GM19035 (cell line): ENCODE results near the gene RYR2.

ENCODE experiments used
- ATAC-seq: cut with Tn5 transposase; IDR thresholded peaks from one replicate; pipeline ENCODE4 v1.9.1; 2021; ENCODE audit not compliant: unreplicated experiment

The RYR2 gene

DNA sequence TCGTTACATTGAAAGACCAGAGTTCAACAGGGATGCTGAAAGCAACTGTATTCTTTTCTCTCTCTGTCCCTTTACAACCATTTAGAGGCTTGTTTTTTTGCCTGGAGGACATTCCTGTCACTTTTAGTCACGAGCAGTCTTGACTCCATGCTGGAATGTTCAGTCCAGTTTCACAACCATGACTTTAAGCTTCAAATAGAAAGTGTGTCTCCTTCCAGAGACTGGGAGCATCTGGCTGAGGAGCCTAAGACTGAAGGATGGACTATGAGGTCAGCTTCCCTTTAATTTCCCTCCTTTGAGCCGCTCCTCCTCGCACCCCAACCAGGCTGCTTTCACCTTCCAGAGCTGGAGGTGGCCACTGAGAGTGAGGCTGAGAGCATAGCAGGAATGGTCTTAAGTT is 10.5 kb upstream of the RYR2 start:
- no peak for ATAC-seq

DNA sequence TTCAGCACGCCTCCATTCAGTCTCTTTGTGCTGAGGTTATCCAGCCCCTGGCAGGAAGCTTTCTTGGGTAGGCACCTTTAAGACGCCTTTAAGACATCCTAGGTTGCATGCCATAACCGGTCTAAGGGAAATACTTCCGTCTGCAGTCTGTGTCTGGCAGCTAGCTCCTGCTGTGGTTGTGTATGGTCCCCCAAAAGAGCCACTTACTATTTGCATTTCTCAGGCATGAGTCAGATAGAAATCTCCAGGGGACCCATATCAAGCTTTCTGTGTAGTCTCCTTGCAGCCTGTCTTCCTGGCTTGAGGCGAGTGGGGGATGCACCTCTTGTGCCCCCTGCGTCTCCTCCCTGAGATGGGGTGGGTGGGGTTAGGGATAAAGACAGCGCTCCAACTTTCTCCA is 10.0 kb upstream of the RYR2 start:
- peak; percentile 78 for ATAC-seq

DNA sequence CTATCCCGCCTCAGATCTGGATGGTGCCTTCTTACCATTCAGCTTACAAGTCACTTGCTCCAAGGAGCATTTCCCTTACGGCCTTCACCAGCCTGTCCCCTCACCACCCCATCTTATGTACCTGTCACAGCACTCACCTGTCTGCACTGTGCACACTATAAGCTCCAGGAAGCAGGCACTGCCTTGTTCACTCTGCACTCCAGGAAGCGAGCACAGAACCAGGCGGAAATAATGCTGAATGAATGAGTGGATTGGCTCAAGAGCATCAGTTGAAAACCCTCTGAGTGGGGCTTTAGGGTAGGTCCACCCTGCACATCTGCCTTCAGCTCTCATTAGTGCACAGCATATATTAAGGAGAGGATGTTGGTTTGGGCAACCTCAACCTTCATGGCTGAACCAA is 8.9 kb upstream of the RYR2 start:
- ATAC-seq, result no peak

DNA sequence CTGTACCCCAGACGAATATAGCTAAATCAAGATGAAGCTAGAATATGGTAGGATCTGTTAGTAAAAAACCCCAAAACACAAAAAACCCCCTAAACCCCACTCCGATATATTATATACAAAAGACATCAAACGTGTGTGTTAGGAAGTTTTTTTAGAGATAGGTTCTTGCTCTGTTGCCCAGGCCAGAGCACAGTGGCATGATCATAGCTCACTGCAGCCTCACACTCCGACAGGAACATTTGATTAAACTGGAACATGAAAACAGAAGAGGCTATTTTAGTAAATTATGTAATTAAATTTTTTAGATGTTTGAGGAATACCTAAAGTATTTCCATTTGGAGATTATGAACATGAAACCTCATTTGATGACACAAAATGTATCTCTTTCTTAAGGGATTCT is 8.2 kb upstream of the RYR2 start:
- no peak for ATAC-seq

DNA sequence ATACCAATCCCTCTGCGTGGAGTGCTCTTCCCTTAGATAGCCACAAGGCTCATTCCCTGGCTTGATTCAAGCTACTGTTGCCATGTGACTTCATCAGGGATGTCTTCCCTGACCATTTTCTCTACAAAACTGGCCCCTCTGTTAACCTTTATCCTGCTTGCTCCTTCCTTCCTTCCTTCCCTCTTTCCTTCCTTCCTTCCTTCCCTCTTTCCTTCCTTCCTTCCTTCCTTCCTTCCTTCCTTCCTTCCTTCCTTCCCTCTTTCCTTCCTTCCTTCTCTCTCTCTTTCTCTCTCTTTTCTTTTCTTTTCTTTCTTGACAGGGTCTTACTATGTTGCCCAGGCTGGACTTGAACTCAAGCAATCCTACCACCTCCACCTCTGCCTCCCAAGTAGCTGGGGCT is 6.2 kb upstream of the RYR2 start:
- no peak for ATAC-seq

DNA sequence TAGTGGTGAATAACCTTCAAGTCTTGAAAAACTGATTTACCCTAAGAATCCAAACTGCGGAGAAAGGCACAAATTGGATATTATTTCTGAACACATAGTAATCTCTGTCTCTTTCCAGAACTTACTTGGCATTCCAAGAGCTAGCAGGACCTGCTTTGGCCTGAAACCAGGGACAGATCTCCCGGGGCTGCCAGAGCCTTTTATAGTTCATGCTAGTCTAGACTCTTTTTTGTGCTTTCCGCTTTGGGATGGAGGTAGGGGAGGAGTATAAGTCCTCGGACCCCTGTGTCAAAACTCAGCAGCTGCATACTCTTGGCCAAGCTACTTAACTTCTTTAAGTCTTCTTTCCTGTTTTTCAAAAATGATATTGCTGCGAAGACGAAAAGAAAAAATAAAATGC is 3.8 kb upstream of the RYR2 start:
- ATAC-seq, result no peak

DNA sequence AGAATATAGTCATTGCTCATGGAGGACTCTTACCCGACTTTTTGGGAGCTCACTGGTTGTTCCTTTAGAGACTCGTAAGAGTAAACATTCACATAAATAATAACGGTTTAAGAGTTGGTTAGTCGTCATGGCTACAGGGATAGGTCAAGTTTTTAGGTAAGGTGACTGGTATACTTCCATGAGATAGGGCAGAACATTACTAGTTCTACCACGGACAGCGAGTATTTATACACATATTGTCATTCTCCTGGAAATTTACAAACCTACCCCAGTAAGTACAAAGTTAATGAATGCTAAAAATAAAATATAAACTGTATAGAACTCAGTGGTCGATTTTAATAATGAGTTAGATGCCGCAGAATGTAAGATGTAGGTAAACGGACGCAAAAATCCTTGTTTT is 1.2 kb upstream of the RYR2 start:
- no peak for ATAC-seq

DNA sequence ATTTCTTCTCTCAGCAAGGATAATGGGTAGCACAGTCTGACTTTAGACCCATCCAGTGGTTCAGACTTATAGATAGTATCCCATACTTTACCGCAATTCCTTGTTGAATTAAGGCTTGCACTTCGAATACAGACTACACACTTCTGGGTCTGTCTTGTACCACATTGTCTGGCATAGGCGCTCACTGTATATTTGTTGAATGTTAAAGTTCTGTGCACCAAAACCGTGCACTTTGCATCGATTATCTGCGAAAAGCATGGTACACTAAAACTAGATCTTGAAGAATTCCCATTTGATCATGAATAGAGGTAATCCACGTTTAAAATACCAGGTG is 556 bp upstream of the RYR2 start:
- ATAC-seq, result no peak

DNA sequence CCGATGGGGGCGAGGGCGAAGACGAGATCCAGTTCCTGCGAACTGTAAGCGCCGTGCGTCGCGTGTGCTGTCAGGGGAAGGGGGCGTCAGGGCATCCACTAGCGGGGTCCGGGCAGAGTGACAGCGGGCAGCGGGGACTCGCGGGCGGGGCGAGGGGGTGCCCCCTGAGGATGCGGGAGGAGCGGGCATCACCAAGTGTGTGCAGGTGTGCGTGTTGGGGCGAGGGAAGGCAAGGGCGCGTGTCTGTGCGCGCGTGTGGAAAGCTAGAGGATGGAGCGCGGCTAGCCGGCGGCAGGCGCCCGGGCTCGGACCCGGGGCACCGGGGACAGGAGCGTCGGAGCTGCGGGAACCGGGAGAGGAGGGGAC is 525 bp downstream of the RYR2 start:
- ATAC-seq, result no peak

DNA sequence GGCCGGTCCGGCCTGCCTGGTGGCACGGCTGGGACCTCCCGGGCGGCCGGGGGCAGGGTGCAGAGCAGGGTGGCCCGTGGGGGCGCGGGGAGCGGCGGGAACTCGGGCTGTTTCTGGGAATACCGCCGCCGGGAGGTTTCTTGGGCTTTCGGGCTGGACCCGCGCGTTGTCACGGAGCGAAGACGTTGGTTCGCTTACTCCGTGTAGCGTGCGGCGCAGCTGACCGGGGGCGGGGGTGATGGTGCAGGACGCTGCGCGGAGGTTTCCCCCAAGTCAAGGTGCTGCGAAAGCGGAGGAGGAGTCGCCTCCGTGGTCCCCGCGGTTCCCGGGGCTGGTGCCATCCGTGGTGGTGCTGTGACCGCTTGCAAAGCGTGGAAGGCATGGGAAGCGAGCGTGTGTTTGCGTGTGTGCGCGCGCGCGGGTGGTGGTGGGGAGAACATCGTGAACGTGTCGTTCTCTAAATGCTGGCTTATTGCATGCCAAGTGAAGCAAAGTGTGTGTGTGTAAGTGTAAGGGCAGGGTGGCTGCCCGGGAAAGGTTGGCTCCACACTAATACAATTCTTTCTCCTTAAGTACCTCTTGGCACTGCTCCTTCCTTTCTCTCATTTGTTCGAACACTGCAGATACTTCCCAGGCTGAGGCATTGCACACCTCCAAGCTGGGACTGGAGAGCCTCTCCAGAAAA is 1.1 kb downstream of the RYR2 start:
- no peak for ATAC-seq

DNA sequence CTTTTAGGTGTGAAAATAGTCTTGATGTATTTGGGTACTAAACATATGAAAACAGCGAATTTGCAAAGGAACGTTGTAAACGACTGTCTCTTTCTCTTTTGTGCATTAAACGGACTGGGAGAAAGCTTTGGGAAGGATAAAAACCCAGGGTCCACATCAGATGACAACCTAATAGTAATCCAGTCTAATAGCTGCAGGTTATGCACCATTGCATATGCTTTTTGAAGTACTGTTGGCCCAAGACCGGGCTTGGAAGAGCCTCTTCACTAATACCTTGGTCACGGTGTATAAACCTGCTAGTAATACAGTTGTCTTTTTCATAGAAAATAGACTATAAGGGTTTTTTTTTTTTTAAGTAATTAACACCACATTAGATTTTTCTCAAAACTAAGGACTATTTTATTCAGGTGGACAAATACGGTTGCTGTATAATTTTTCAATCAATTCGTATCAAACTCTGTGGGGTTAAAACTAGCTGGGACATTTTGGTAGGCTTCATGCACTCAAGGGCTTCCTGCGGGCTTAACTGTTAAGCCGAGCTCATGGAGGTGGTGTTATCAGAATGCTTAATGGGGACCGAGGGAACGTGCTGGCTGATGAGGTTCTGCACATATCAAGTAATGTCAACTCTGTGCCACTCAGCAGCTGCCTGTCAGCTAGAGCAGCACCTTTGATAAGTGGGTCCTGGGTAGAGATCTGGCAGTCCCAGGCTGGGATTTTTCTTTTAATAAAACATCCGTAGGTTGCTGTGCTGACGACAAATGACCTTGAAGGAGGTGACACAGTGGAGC is 2.1 kb downstream of the RYR2 start:
- ATAC-seq, result no peak

DNA sequence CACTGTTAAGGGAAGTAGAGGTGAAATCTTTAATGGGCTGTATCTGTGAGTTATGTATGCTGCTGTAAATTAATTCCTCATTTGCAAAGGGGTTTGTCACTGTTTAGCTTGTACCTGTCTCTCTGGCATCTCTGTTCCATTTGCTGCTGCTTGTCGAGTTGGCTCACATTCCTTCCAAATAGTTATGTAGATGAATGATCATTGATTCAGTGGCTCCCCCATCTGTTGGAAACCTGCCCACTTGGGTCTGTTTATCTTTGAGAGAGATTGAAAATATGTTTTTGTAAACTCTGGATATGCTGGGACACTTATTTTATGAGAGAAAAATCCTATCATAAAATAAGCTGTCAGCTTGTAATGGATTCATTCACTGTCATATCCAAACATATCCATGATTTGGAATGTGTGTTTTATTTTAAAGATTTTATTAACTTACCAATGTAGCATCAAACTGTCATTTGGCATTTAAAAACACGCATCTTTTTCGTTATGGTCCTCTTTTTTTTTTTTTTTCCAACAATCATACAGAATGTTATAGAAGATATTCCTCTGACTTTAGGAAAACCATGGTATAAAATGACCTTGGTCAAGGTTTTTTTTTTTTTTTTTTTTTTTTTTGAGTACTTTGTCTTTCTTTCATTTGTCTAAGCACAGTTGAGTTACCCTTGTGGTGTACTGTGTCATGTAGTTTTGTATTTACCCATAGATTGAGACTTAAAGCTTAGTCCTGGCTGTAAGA is 3.5 kb downstream of the RYR2 start:
- no peak for ATAC-seq

DNA sequence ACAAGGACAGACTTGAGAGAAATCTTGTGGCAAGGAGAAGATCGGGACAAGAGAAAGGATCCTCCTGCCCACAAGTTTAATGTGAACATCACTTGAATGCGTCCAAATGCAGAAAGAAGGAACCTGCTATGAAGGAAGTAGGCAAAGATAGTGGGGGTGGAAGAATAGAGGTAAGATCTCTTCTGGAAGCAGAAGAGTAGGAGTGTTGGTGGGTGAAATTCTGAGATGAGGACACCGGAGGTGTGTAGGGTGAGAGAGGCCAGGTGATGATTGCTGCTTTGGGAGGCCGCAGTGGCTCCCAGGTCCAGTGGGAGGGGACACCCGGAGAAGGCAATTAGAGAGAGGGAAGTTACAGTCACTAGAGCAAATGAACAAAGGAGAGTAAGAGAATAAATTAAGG is 6.8 kb downstream of the RYR2 start:
- no peak for ATAC-seq

DNA sequence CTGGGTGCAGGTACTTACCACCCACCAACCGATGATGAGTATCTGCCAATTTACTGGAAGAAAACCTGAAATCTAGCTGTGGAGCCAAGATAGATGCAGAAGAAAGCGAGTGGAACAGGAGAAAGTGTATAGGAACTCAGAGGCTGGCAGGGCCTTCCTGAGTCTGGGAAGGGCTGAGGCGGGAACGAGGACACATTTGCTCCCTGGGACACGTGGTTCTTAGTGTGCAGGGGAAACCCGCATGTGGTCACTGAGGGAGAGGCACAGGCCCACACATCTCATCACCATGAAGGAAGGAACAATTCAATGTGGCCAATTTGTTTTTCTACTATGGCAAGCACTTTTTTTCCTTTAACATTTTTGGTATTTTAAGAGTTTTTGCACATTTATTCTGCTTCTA is 8.2 kb downstream of the RYR2 start:
- ATAC-seq, result no peak

DNA sequence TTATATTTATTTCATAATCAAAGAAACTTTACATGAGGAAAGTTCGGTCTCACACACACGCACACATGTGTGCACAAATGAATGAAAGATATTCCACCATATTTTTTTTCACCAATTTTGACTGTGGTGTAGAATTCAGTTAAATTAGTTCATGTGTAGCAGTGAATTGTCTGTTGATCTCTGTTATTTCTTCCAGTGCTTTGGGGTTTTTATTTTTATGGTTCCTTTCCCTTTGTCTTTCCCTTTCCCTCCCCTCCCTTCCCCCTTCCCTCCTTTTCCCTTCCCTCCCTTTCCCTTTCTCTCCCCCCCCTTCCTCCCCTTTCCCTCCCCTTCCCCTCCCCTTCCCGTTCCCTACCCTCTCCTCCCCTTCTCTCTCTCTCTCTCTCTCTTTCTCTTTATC is 8.9 kb downstream of the RYR2 start:
- ATAC-seq, result no peak

DNA sequence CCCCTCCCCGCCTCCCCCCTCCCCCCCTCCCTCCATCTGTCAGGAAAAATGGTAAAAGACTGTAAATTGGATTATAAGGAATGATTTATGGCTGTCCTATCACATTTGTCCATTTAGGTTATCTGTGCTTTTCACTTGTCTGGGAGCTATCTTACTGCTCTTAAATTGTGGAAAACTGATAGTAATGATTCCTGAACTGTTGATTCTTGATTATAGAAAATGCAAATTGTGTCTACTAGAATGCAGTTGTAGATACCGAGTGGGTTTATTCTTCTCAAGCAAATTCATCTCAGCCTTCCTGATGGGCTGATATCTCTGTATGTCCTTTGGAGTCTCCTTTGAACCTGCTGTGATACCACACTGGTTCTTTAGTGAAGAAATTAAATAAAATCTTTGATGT is 12.3 kb downstream of the RYR2 start:
- no peak for ATAC-seq

DNA sequence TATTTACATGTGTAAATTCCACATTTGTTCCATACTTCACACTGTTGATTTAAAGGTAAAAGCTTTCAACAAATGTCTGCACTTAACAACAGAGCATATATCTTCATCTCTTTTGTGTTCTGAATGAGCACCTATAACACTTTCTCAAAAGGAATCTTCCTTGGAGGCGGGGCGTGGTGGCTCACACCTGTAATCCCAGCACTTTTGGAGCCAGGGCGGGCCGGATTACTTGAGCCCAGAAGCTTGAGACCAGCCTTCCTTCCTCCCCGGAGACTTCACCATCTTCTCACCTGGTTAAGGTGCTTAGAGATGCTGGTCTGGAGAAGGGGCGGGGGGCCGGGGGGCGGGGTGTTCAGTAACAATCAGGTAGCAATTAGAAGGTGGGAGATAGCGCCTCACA is 16.5 kb downstream of the RYR2 start:
- ATAC-seq, result no peak

DNA sequence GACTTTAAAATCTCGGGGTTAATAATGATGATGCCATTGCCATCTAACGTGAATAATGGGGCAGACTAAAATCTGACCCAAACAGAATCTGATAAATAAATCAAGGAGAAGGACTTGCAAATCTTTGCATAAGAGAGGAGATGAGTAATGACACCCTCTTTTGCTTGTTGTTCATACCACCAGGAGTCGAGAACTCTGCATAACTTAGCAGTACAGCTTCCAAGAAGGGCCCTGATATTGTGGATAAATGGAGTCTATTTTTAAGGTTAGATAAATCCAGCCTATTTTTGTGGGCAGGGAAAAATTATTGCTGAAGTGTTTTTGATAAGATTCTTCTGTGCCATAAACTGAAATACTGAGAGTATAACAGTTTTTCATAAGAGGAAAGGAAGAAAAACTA is 17.3 kb downstream of the RYR2 start:
- no peak for ATAC-seq

DNA sequence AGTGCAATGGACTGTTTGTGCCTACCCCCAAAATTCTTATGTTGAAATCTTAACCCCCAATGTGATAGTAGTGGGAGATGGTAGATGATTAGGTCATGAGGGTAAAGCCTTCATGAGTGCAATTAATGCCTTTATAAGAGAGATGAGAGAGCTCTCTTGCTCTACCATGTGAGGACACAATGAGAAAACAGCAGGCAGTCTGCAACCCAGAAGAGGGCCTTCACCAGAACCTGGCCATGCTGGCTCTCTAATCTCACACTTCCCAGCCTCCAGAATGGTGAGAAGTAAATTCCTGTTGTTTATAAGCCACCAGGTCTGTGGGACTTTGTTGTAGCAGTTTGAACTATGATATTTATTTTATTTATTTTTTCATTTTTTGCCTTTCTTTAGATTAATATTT is 21.0 kb downstream of the RYR2 start:
- ATAC-seq, result no peak

DNA sequence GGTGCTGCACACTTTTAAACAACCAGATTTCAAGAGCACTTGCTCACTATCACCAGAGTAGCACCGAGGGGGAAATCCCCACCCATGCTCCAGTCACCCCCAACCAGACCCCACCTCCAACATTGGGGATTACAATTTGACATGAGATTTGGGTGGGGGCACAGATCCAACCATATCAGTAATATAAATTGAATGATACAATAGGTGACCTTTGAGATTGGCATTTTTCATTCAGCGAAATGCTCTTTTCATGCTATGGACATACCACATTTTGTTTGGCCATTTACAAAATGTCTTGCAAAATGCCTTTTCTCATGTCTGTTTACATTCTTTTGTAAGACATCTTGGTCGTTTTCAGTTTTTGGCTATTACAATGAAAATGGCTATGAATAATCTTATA is 23.9 kb downstream of the RYR2 start:
- no peak for ATAC-seq

DNA sequence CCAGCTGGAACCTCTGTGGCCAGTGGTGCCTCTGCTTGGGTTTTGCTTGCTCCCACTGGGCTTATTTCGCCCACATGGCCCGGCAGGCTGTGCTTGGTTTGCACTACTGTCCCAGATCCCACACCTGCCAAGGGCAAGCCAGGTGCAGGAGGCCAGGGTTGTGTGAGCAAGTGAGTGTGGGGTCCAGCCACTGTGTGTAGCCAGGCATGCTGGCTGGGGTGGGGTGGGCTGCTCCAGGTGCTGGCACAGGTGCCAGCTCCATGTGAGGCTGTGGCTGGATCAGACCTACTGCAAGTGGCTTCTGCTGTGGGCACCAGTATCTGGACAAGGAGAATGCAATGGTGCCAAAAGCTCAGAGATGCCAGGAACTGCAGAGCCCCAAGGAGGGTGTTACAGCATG is 28.5 kb downstream of the RYR2 start:
- ATAC-seq, result no peak

DNA sequence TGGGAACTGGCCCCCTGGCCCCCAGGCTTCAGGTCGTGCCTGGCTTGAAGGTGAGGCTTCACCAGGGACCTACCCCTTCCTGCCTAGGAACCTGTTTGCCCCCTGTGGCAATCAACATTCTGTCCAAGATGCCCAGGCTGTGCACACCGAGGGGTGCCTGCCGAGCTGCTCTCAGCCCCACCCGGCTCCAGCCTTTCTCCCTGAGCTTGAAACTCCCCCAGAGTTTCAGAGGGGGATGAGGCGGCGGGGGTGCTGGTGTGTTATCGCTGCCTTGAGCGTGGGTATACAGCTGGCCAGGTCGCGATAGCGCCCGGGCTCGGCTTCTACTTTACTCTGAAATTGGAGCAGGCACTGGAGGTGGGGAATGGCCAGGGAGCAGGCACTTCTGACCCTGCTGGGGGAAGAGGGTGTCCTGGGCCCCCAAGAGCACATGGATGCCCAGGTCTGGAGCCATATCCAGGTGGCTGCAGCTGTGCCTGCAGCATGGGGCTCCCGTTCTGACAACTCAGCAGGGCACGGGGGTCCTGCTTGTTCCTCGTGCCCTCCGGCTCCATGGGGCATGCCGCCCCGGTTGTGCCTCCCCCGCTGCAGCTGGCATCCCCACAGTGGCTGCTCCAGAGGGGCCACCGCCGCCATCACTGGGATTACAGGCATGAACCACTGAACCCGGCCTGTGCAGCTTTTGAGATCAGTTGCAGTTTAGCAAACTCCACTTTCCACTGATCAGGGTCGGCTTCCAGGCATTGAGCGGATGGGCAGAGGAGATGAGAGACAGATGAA is 29.8 kb downstream of the RYR2 start:
- no peak for ATAC-seq
